Large intestine (tissue), 3 donors: Measurements from ENCODE around the gene AGBL4. TPM values are rescaled to one million over a fixed set of nuclear protein-coding genes. Genes with fewer than 3 reads are reported as not detected.

Experiments
- DNase-seq, 2 donors: peaks; one replicate each; pipeline versions ENCODE4 v3.0.0 to v3.0.0-alpha.2; 2013
- H3K27ac ChIP-seq: one replicate; pipeline ENCODE4 v1.5.1; 2013; ENCODE audit warnings: low read length
- H3K27me3 ChIP-seq: 2 replicates; pipeline ENCODE4 v1.6.1; 2013; ENCODE audit warnings: low read length; ENCODE audit not compliant: control insufficient read depth, insufficient read depth
- H3K36me3 ChIP-seq: 2 replicates; pipeline ENCODE4 v1.6.1; 2013; ENCODE audit warnings: low read length; ENCODE audit not compliant: control insufficient read depth, insufficient read depth
- H3K4me1 ChIP-seq: one replicate; pipeline ENCODE4 v1.6.1; 2013; ENCODE audit warnings: low read length; ENCODE audit not compliant: control insufficient read depth, insufficient read depth
- H3K4me3 ChIP-seq: one replicate; pipeline ENCODE4 v1.5.1; 2013; ENCODE audit warnings: low read length
- H3K9me3 ChIP-seq: one replicate; pipeline ENCODE4 v1.6.1; 2013; ENCODE audit warnings: mild to moderate bottlenecking, low read depth, low read length, moderate library complexity; ENCODE audit not compliant: control insufficient read depth
- WGBS: methylation state at CpG from one replicate; pipeline ENCODE4 v1.1.5; 2013; ENCODE audit warnings: low lambda C conversion rate; ENCODE audit not compliant: insufficient coverage; 5-methylcytosine and 5-hydroxymethylcytosine counted together
- polyA plus RNA-seq: library from polyadenylated mRNA; unstranded; fragments of 120-200 nt; gene quantifications from one replicate; pipeline ENCODE4 v1.2.1, GENCODE V29; 2013

Gene AGBL4
- polyA plus RNA-seq, 1 donor = 0.28 TPM

DNA sequence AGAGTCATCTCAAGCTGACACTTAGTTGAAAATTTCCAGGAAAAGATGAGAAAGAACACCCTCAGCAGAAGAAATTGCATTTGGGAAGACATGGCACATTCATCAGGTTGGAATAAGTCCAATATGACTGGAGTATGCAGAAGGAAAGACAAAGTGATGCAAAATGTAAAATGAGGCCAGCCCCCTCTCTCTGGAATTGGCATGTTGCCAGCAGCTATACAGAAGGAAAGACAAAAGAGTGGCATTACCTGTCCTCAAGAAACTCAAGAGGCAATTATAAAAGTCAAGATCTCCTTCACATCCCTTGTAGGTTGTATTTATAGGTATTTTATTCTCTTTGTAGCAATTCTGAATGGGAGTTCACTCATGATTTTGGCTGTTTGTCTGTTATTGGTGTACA, 426.3 kb downstream of the AGBL4 start:
- no peaks in the 10 kb centered on the region for H3K4me1 ChIP-seq
- no peak for DNase-seq
- H3K27ac ChIP-seq = no peak overlapping the region
- H3K36me3 ChIP-seq = no peaks in the 10 kb centered on the region
- no peaks in the 10 kb centered on the region for H3K27me3 ChIP-seq
- no peak overlapping the region for H3K4me3 ChIP-seq
- H3K9me3 ChIP-seq = no peaks in the 10 kb centered on the region

DNA sequence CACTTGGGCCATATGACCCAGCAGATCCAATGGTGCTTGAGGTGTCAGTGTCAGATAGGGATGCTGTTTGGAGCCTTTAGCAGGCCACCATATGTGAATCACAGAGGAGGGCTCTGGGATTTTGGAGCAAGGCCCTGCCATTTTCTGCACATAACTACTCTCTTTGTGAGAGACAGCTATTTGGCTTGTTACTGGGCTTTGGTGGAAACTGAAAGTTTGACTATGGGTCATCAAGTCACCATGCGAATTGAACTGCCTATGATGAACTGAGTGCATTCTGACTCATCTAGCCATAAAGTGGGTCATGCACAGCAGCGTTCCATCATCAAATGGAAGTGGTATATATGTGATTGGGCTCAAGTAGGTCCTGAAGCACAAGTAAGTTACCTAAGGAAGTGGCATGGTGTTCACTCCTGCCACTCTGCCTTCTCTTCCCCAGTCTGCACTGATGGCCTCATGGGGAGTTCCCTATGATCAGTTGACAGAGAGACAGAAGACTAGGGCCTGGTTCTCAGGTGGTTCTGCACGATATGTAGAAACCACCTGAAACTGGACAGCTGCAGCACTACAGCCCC, 447.3 kb downstream of the AGBL4 start:
- no peaks in the 10 kb centered on the region for H3K4me1 ChIP-seq
- peaks cover 2% of the 10 kb centered on the region for H3K9me3 ChIP-seq
- DNase-seq = no peak
- H3K27me3 ChIP-seq = no peaks in the 10 kb centered on the region
- H3K36me3 ChIP-seq = no peaks in the 10 kb centered on the region
- H3K27ac ChIP-seq = no peak overlapping the region
- WGBS = no CpG with 5 or more reads among the region's 3 CpGs
- no peak overlapping the region for H3K4me3 ChIP-seq

DNA sequence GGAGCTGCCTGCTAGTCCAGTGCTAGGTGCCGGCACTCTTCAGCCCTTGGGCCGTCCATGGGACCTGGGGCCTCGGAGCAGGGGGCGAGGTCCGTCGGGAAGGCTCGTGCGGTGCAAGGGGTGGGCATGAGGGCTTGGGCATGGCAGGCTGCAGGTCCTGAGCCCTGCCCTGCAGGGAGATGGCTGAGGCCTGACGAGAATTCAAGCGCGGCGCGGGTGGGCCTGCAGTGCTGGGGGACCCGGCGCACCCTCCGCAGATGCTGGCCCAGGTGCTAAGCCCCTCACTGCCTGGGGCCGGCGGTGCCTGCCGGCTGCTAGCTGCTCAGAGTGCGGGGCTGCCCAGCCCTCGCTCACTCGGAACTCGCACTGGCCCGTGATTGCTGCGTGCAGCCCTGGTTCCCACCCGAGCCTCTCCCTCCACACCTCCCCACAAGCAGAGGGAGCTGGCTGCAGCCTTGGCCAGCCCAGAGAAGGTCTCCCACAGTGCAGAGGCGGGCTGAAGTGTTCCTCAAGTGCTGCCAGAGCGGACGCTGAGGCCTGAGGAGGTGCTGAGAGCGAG, 467.0 kb downstream of the AGBL4 start:
- 100% methylated on average over 3 of the region's 30 CpGs for WGBS

DNA sequence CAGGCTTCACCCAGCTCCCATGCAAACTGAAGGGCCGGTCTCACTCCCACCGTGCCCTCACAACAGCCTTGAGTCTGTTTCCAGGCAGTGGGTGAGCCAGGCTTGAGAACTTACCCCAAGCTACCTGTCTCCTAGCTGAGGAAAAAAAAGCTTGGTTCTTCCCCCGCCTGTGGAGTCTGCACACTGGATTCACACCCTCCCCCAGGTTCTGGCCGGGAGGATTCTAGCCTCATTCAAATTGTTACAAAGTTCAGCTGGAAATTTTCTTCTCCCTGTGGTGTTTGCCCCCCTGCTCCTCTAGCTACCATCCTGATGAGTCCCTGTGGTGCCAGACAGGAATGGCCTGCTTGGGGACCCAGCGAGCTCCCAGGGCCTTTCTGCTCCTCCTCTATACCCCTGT, 471.7 kb downstream of the AGBL4 start:
- Histone ChIP-seq H3K9me3 (peaks cover 8% of the 10 kb centered on the region), H3K27ac (no peak overlapping the region), H3K4me3 (no peak overlapping the region), H3K27me3 (no peaks in the 10 kb centered on the region), H3K36me3 (no peaks in the 10 kb centered on the region), H3K4me1 (no peaks in the 10 kb centered on the region)
- WGBS = no CpG with 5 or more reads among the region's 5 CpGs
- DNase-seq = no peak

More for the DNA sequence above, 467.0 kb downstream of the AGBL4 start:
- Histone ChIP-seq H3K27me3 (no peaks in the 10 kb centered on the region), H3K9me3 (peaks cover 8% of the 10 kb centered on the region), H3K4me3 (no peak overlapping the region), H3K36me3 (no peaks in the 10 kb centered on the region), H3K4me1 (no peaks in the 10 kb centered on the region), H3K27ac (no peak overlapping the region)
- no peak for DNase-seq

DNA sequence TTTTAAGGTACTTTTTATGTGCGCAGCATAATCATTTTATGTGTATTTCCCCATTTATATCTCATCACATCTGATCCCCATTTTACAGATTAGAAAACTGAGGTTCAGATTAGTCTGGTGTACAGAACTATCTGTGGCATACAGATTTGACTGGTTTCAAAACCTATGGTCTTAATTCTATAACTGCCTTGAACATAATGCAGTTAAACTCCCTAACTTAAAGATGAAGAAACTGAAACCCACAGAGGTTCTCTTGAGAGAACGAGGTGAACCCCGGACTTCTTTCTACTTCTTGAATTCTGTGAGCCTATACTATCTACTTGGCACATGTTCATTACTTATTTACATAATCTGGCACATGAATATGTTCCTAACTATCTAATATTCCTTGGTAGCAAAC, 479.1 kb downstream of the AGBL4 start:
- 92% methylated on average over 3 of the region's 3 CpGs for WGBS
- Histone ChIP-seq H3K4me3 (no peak overlapping the region), H3K27ac (no peak overlapping the region), H3K27me3 (no peaks in the 10 kb centered on the region), H3K9me3 (peaks cover 7% of the 10 kb centered on the region), H3K4me1 (no peaks in the 10 kb centered on the region), H3K36me3 (no peaks in the 10 kb centered on the region)
- DNase-seq = no peak

DNA sequence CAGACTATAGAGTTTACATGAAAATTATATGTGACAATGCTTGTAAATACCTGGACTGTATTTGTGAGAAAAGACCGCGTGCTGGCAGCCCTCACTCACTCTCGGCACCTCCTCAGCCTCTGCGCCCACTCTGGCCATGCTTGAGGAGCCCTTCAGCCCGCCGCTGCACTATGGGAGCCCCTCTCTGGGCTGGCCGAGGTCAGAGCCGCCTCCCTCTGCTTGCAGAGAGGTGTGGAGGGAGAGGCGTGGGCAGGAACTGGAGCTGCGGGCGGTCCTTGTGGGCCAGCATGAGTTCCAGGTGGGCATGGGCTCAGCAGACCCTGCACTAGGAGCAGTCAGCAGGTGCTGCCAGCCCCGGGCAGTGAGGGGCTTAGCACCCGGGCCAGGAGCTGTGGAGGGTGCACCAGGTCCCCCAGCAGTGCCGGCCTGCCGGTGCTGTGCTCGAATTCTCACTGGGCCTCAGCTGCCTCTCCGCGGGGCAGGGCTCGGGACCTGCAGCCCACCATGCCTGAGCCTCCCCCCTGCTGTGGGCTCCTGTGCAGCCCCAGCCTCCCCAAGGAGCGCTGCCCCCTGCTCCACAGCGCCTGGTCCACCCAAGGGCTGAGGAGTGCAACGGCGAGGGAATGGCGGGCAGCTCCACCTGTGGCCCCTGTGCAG, 482.5 kb downstream of the AGBL4 start:
- Histone ChIP-seq H3K4me1 (no peaks in the 10 kb centered on the region), H3K27ac (no peak overlapping the region), H3K36me3 (no peaks in the 10 kb centered on the region), H3K27me3 (no peaks in the 10 kb centered on the region), H3K9me3 (peaks cover 7% of the 10 kb centered on the region), H3K4me3 (no peak overlapping the region)
- WGBS = no CpG with 5 or more reads among the region's 24 CpGs
- no peak for DNase-seq

DNA sequence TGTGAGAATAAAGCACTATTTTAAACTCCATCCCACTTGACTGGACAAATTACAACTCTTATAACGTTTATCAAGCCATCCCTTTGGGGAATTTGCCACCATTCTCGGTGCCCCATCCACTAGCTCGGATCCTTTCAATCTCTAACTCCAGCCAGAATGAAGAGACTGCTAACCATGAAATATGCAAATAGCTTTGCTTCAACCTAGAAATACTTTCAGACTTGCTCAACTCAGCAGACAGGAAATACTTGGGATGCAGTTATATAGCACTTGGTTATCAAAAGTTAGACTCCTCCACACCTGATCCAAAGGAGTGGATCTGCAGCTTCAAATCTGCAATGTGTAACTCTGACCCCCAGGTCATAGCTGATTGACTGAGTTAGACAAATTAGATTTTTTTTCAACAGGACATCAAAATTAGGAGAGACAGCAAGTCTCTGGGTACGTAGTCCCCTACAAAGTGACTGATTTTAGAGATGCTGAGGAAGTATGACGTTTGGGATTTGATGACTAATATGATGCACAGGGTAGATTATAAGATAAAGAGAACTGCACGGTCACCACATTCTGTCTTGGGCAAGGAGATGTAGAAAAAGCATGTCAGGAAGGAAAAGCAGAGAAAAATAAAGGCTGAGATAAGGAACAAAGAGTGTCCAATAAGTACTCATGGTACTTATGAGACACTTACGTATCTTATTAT, 496.0 kb downstream of the AGBL4 start:
- no peak for DNase-seq
- no peaks in the 10 kb centered on the region for H3K27me3 ChIP-seq
- H3K36me3 ChIP-seq = no peaks in the 10 kb centered on the region
- no peak overlapping the region for H3K27ac ChIP-seq
- H3K4me1 ChIP-seq = no peaks in the 10 kb centered on the region
- H3K4me3 ChIP-seq = no peak overlapping the region
- H3K9me3 ChIP-seq = no peaks in the 10 kb centered on the region
- 81% methylated on average over 3 of the region's 7 CpGs for WGBS

DNA sequence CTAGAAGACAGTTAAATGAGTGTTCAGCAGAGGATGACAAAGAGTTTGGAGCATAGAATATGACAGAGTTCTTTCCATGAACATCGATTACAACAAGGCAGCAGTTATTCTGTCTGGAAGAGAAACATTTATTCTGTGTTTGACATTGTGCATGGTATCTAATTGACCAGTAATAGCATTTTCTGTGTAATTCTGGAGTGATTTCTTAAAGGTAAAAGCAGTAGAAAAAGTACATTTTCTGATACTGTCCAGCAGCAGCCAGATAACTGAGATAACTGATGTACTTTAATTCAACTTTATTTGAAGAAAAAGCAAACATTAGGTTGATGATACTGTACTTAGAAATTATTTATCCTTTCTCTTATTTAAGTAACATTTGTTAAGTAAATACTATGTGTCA, 497.1 kb downstream of the AGBL4 start:
- H3K27ac ChIP-seq = no peak overlapping the region
- H3K4me1 ChIP-seq = no peaks in the 10 kb centered on the region
- H3K27me3 ChIP-seq = no peaks in the 10 kb centered on the region
- H3K4me3 ChIP-seq = no peak overlapping the region
- WGBS = no CpG with 5 or more reads among the region's 1 CpG
- no peaks in the 10 kb centered on the region for H3K36me3 ChIP-seq
- DNase-seq = no peak
- H3K9me3 ChIP-seq = no peaks in the 10 kb centered on the region

DNA sequence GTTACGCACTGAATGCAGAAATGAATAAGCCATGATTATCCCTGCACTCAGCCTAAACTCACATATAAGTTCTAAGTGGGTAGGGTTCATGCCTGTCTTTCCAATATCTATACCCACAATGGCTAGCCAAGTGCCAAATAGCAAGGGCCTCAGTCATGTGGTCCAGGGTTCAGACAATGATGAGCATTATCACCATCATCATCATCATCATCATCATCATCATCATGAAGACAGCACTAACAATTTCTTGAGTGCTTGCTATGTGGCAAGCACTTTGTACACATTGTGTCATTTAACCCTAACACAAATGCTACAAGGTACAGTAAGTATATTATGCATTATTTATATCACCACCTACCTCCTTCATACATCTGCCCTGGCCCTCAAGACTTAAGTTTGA, 500.0 kb downstream of the AGBL4 start:
- Histone ChIP-seq H3K4me1 (no peaks in the 10 kb centered on the region), H3K9me3 (no peaks in the 10 kb centered on the region), H3K36me3 (no peaks in the 10 kb centered on the region), H3K4me3 (no peak overlapping the region), H3K27ac (no peak overlapping the region), H3K27me3 (no peaks in the 10 kb centered on the region)
- no peak for DNase-seq
- 100% methylated on average over 1 of the region's 1 CpG for WGBS

DNA sequence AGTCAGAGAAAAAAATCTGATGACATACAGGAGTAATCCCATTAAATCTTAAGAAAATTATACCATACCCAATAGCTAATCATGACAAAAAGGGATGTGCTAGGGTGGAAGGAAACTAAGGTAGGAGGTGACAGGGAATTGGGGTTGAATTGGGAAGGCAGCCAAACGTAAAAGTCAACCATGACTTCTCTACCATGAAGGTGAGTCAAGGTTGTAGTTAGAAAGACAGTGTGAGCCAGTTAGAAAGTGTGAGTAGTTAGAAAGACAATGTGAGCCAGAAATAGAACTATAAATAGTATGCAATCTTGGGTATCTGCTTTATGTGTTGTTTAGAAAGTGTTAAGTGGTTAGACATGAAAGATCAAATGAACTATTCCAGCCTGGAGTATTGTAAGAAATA, 556.8 kb downstream of the AGBL4 start:
- Histone ChIP-seq H3K27me3 (no peaks in the 10 kb centered on the region), H3K27ac (no peak overlapping the region), H3K4me3 (no peak overlapping the region), H3K4me1 (no peaks in the 10 kb centered on the region), H3K9me3 (no peaks in the 10 kb centered on the region), H3K36me3 (no peaks in the 10 kb centered on the region)
- no peak for DNase-seq
- no CpG with 5 or more reads among the region's 1 CpG for WGBS
